ENCODE results near the gene KRT14.

- TF ChIP-seq CTCF (IDR thresholded peaks at IDR 0.05) (no peak), POLR2A (IDR thresholded peaks at IDR 0.05) (no peak)
These were observed 47.9 kb upstream of the KRT14 start for GRCh38 chr17:41634639-41635038.
